HL-60 (cell line): ENCODE results near the gene NUTF2.

Experiments used
- DNase-seq, 2 experiments: peaks; one replicate each; pipeline ENCODE4 v3.0.0-alpha.2; 2010 to 2020; ENCODE audit warnings: low read depth in 1 of 2, low spot score in 1 of 2
- H3K27ac ChIP-seq: fragments of 250-450 bp; sonication (Bioruptor Pico); replicated peaks from 2 replicates; pipeline ENCODE4 v1.5.1; 2020; ENCODE audit warnings: mild to moderate bottlenecking, moderate library complexity
- H3K27me3 ChIP-seq: fragments of 250-450 bp; sonication (Bioruptor Pico); 2 replicates; pipeline ENCODE4 v1.5.1; 2021; ENCODE audit warnings: mild to moderate bottlenecking, moderate library complexity; ENCODE audit not compliant: insufficient read depth, poor library complexity, severe bottlenecking
- H3K4me3 ChIP-seq: replicated peaks from 2 replicates; pipeline ENCODE4 v1.5.1; 2011; ENCODE audit warnings: mild to moderate bottlenecking, control low read depth, low read length; ENCODE audit not compliant: insufficient read depth
- GABPA ChIP-seq: IDR thresholded peaks from 2 replicates; pipeline ENCODE4 v1.6.1; 2012; ENCODE audit warnings: low read depth
- POLR2AphosphoS5 ChIP-seq: IDR thresholded peaks from 2 replicates; pipeline ENCODE4 v1.6.1; 2012; ENCODE audit warnings: low read depth
- REST ChIP-seq: IDR thresholded peaks from 2 replicates; pipeline ENCODE4 v1.6.1; 2012; ENCODE audit warnings: low read depth; ENCODE audit not compliant: insufficient replicate concordance
- SPI1 ChIP-seq: IDR thresholded peaks from 2 replicates; pipeline ENCODE4 v1.6.1; 2012; ENCODE audit warnings: low read depth, mild to moderate bottlenecking, borderline replicate concordance
- TF ChIP-seq, protein P1 (sequence below): IDR thresholded peaks from one replicate; pipeline ENCODE4 v1.5.1; 2011; ENCODE audit warnings: low read length, control low read depth, inconsistent platforms; ENCODE audit not compliant: insufficient read depth

Gene NUTF2

DNA sequence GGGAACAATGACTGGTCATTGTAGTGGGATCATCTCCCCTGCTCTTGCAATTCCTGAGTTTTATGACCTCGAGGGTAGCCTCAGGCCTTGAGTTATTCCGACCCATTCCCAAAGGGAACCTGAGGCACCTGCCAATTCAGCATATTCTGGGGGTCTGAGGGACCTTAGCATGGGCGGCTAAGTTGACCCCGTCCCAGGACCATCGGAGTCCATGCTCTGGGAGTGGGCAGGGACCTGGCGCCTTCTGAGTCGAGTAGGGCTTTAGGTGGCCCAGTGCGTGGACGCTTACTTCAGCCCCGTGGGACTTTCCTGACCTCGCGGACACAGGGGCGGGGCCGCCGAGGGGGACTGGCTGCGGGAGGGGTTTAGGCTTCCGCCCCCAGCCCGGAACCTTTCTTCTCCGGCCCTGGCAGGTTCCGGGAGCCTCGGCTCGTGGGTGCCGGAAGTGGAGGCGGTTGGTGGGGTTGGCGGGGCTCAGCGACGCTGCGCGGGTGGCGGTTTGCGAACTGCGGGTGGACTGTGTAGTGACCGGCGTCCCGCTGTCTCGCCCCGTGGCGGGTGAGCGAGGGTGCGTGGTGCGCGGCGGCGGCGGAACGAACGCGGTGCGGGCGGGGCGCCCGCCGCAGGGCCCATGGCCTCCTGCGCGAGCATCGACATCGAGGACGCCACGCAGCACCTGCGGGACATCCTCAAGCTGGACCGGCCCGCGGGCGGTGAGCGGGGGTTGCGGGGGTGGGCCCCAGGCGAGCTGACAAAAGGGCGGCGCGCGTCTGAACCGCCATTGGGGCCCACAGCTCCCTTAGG lies 26.1 kb downstream of the NUTF2 start, which contains the start of gene EDC4:
TSS of gene EDC4 (plus strand) at position 422 of the 804 bp plus-strand sequence. CDS start at position 632, 210 bp downstream.
- peak within 1 kb of the TSS; percentile 92 for H3K4me3 ChIP-seq
- no peaks in the 10 kb centered on the region for H3K27me3 ChIP-seq
- DNase-seq = peak; percentile 79 to 80
- TF ChIP-seq, protein P1, sequence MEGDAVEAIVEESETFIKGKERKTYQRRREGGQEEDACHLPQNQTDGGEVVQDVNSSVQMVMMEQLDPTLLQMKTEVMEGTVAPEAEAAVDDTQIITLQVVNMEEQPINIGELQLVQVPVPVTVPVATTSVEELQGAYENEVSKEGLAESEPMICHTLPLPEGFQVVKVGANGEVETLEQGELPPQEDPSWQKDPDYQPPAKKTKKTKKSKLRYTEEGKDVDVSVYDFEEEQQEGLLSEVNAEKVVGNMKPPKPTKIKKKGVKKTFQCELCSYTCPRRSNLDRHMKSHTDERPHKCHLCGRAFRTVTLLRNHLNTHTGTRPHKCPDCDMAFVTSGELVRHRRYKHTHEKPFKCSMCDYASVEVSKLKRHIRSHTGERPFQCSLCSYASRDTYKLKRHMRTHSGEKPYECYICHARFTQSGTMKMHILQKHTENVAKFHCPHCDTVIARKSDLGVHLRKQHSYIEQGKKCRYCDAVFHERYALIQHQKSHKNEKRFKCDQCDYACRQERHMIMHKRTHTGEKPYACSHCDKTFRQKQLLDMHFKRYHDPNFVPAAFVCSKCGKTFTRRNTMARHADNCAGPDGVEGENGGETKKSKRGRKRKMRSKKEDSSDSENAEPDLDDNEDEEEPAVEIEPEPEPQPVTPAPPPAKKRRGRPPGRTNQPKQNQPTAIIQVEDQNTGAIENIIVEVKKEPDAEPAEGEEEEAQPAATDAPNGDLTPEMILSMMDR = no peak
- no peak for TF ChIP-seq SPI1
- TF ChIP-seq GABPA = peak; percentile 97
- TF ChIP-seq REST = peak; percentile 4
- peak; percentile 77 for TF ChIP-seq POLR2AphosphoS5
- H3K27ac ChIP-seq = peak within 1 kb of the TSS; percentile 79

GRCh38 chr16:67873435-67874370 lies 27.0 kb downstream of the NUTF2 start:
- no peaks in the 10 kb centered on the region for H3K27me3 ChIP-seq
- TF ChIP-seq, protein P1 = no peak
- no peak for TF ChIP-seq REST
- TF ChIP-seq POLR2AphosphoS5 = no peak
- no peak for TF ChIP-seq SPI1
- TF ChIP-seq GABPA = no peak
- peak overlapping the region; percentile 79 for H3K27ac ChIP-seq
- DNase-seq = no peak
- peak overlapping the region; percentile 92 for H3K4me3 ChIP-seq

DNA sequence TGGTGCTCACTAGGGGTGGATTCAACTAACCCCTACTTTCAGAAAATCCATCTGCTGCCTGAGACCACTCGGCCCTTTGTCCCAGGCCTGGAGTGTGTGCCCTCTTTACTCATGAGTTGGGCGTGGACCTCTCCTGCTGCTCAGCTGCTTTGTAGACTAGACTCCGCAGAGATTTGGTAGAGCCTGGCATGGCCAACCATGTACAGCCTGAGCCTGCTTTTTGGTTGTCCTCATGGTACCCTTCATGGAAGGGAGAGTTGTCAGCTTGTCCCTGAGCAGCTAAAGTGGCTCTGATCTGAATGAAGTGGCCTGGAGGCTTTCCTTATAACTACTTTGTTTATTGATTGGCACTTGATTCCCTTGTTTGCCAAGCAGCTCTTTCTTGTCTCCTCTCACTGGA lies 27.6 kb downstream of the NUTF2 start:
- no peak overlapping the region for H3K27ac ChIP-seq
- peak overlapping the region; percentile 92 for H3K4me3 ChIP-seq
- no peak for DNase-seq
- no peak for TF ChIP-seq REST
- no peak for TF ChIP-seq SPI1
- TF ChIP-seq, protein P1 = no peak
- H3K27me3 ChIP-seq = no peaks in the 10 kb centered on the region
